PC-3 (cell line): Measurements from ENCODE around the gene SLC8A3. TPM values are rescaled to one million over a fixed set of nuclear protein-coding genes. Genes with fewer than 3 reads are reported as not detected.

ENCODE experiments used
- ATAC-seq: fragments of 200-7000 bp; cut with Tn5 transposase; 2 replicates; pipeline ENCODE4 v1.9.1; 2020; ENCODE audit warnings: mild to moderate bottlenecking, moderate library complexity
- BruUV-seq: library from RNA; stranded (reverse); fragments of 400-500 nt; replicated peaks from 2 replicates; lab custom pipeline; 2021; lab: Mats Ljungman, UMichigan
- CTCF ChIA-PET: fragments of 300-600 bp; sonication (Branson Sonifier 250); formaldehyde crosslinking; loops from one replicate; lab custom pipeline; 2022; ENCODE audit warnings: antibody characterized with exemption; lab: Charles Lee
- POLR2A ChIA-PET: fragments of 300-600 bp; sonication (Branson Sonifier 250); formaldehyde crosslinking; loops from one replicate; lab custom pipeline; 2022; ENCODE audit warnings: antibody characterized with exemption; ENCODE audit not compliant: unreplicated experiment; lab: Charles Lee
- DNase-seq: peaks from one replicate; pipeline ENCODE4 v3.0.0-alpha.2; 2015
- H2AFZ ChIP-seq: fragments of 300-600 bp; sonication (generic); 2 replicates; pipeline ENCODE4 v1.6.0; 2016; ENCODE audit warnings: antibody characterized with exemption, low read length
- H3F3A ChIP-seq: fragments of 300-600 bp; sonication (generic); one replicate; pipeline ENCODE4 v1.6.0; 2017; ENCODE audit warnings: antibody characterized with exemption, low read length, control low read depth, mild to moderate bottlenecking; ENCODE audit not compliant: unreplicated experiment
- H3K27ac ChIP-seq: fragments of 300-600 bp; sonication (generic); 2 replicates; pipeline ENCODE4 v1.5.1; 2016; ENCODE audit warnings: mild to moderate bottlenecking, low read length
- H3K27me3 ChIP-seq: fragments of 300-600 bp; sonication (generic); 2 replicates; pipeline ENCODE4 v1.6.1; 2016; ENCODE audit warnings: low read length, mixed read lengths
- H3K36me3 ChIP-seq: fragments of 300-600 bp; sonication (generic); 2 replicates; pipeline ENCODE4 v1.6.1; 2016; ENCODE audit warnings: low read depth, mixed run types, low read length, mixed read lengths
- H3K4me1 ChIP-seq: fragments of 300-600 bp; sonication (generic); 2 replicates; pipeline ENCODE4 v1.5.1; 2016; ENCODE audit warnings: low read length; ENCODE audit not compliant: insufficient read depth
- H3K4me2 ChIP-seq: fragments of 300-600 bp; sonication (generic); 2 replicates; pipeline ENCODE4 v1.6.0; 2016; ENCODE audit warnings: low read length
- H3K4me3 ChIP-seq: fragments of 300-600 bp; sonication (generic); 2 replicates; pipeline ENCODE4 v1.5.1; 2016; ENCODE audit warnings: mild to moderate bottlenecking, low read length, mixed read lengths
- H3K79me2 ChIP-seq: fragments of 300-600 bp; sonication (generic); 2 replicates; pipeline ENCODE4 v1.6.1; 2017; ENCODE audit warnings: low read length, mixed read lengths
- H3K9ac ChIP-seq: fragments of 300-600 bp; sonication (generic); 2 replicates; pipeline ENCODE4 v1.6.0; 2016; ENCODE audit warnings: mild to moderate bottlenecking, low read length
- H3K9me2 ChIP-seq: fragments of 300-600 bp; sonication (generic); replicated peaks from 2 replicates; pipeline ENCODE4 v1.6.1; 2016; ENCODE audit warnings: mixed run types, low read length, mixed read lengths
- H3K9me3 ChIP-seq: fragments of 300-600 bp; sonication (generic); 2 replicates; pipeline ENCODE4 v1.6.1; 2016; ENCODE audit warnings: low read length, mixed read lengths
- H4K20me1 ChIP-seq: fragments of 300-600 bp; sonication (generic); 2 replicates; pipeline ENCODE4 v1.6.1; 2016; ENCODE audit warnings: low read length, mixed read lengths
- EZH2 ChIP-seq: fragments of 300-600 bp; sonication (generic); IDR thresholded peaks from one replicate; pipeline ENCODE4 v1.6.1; 2017; ENCODE audit warnings: antibody characterized with exemption, mild to moderate bottlenecking, low read length; ENCODE audit not compliant: unreplicated experiment
- EZH2phosphoT487 ChIP-seq: fragments of 300-600 bp; sonication (generic); IDR thresholded peaks from 2 replicates; pipeline ENCODE4 v1.6.1; 2018; ENCODE audit warnings: mild to moderate bottlenecking, antibody characterized with exemption, low read length, borderline replicate concordance
- intact Hi-C: fragments of 100-400 bp; cut with micrococcal nuclease; formaldehyde crosslinking; loops from 2 replicates; pipeline ENCODE4 v1.9.0; 2023
- total RNA-seq: library from RNA; depleted of rRNA; stranded (reverse); fragments of >200 nt; gene quantifications from 2 replicates; pipeline ENCODE4 v1.2.3, GENCODE V29; 2014
- TF ChIP-seq, protein P1 (sequence below): fragments of 300-600 bp; sonication (generic); conservative IDR thresholded peaks from 2 replicates; pipeline ENCODE4 v1.5.1; 2017; ENCODE audit warnings: antibody characterized with exemption, low read depth, mild to moderate bottlenecking, low read length

Gene SLC8A3
- total RNA-seq, 1 experiment from 2014 or later = not detected

DNA sequence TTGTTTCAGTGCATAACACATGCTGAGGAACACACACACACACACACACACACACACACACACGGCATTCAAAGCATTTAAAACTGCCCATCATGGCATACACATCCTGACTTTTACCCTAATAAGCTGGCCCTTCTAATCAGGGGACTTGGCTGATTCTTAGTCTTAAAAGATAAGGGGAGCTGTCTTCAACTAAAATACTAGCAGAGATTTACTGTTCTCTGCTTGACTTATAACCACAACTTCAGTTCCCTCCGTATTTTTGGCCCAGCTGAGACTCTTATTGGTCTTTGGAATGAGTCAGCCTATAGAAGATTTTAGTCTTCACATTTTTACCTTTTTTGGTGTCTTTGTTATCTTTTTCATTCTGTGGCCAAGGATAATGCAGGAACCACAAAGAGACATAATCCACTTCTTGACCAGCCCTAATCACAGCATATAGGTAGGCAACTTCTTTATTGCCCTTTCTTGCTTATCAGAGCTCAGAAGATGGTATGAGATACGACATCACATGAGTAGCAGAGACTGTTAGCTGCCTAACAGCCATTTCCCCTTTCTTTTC is 25.1 kb upstream of the SLC8A3 start:
- H3K27me3 ChIP-seq = peaks cover 40% of the 10 kb centered on the region
- DNase-seq (no peak), ATAC-seq (no peak)
- H3K9ac ChIP-seq = no peak overlapping the region
- intact Hi-C loops = no loop called here
- no peak overlapping the region for H3K4me3 ChIP-seq
- BruUV-seq = no TSS peak
- no peak overlapping the region for H2AFZ ChIP-seq
- H3K27ac ChIP-seq = no peak overlapping the region
- no peaks in the 10 kb centered on the region for H3K9me2 ChIP-seq
- no peaks in the 10 kb centered on the region for H3K9me3 ChIP-seq
- H4K20me1 ChIP-seq = no peaks in the 10 kb centered on the region
- H3K36me3 ChIP-seq = no peaks in the 10 kb centered on the region
- POLR2A ChIA-PET = no interaction called here
- TF ChIP-seq, protein P1, sequence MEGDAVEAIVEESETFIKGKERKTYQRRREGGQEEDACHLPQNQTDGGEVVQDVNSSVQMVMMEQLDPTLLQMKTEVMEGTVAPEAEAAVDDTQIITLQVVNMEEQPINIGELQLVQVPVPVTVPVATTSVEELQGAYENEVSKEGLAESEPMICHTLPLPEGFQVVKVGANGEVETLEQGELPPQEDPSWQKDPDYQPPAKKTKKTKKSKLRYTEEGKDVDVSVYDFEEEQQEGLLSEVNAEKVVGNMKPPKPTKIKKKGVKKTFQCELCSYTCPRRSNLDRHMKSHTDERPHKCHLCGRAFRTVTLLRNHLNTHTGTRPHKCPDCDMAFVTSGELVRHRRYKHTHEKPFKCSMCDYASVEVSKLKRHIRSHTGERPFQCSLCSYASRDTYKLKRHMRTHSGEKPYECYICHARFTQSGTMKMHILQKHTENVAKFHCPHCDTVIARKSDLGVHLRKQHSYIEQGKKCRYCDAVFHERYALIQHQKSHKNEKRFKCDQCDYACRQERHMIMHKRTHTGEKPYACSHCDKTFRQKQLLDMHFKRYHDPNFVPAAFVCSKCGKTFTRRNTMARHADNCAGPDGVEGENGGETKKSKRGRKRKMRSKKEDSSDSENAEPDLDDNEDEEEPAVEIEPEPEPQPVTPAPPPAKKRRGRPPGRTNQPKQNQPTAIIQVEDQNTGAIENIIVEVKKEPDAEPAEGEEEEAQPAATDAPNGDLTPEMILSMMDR = no peak
- TF ChIP-seq EZH2 (no peak), EZH2phosphoT487 (no peak)
- H3K4me1 ChIP-seq = no peaks in the 10 kb centered on the region
- H3K79me2 ChIP-seq = no peaks in the 10 kb centered on the region
- H3K4me2 ChIP-seq = no peak overlapping the region
- H3F3A ChIP-seq = no peaks in the 10 kb centered on the region
- CTCF ChIA-PET = no interaction called here

GRCh38 chr14:70212752-70213151 is 24.0 kb upstream of the SLC8A3 start:
- Histone ChIP-seq H3K4me2 (no peak overlapping the region), H3K79me2 (no peaks in the 10 kb centered on the region), H2AFZ (no peak overlapping the region), H3K4me3 (no peak overlapping the region), H3K4me1 (no peaks in the 10 kb centered on the region), H3K9me3 (no peaks in the 10 kb centered on the region), H3K27ac (no peak overlapping the region), H3K27me3 (peaks cover 32% of the 10 kb centered on the region), H4K20me1 (no peaks in the 10 kb centered on the region), H3K36me3 (no peaks in the 10 kb centered on the region), H3K9ac (no peak overlapping the region), H3K9me2 (no peaks in the 10 kb centered on the region), H3F3A (no peaks in the 10 kb centered on the region)
- intact Hi-C loops = no loop called here
- ChIA-PET CTCF (interaction anchor here (0.7 kb wide), 1 partner anchor 753 kb away, joined by 4 read pairs; no protein-coding TSS in a partner anchor), POLR2A (interaction anchor here (0.6 kb wide), 1 partner anchor 294 kb away, joined by 6 read pairs; no protein-coding TSS in a partner anchor)
- TF ChIP-seq, protein P1 = no peak
- TF ChIP-seq EZH2 = no peak
- ATAC-seq (no peak), DNase-seq (no peak)
- no TSS peak for BruUV-seq

DNA sequence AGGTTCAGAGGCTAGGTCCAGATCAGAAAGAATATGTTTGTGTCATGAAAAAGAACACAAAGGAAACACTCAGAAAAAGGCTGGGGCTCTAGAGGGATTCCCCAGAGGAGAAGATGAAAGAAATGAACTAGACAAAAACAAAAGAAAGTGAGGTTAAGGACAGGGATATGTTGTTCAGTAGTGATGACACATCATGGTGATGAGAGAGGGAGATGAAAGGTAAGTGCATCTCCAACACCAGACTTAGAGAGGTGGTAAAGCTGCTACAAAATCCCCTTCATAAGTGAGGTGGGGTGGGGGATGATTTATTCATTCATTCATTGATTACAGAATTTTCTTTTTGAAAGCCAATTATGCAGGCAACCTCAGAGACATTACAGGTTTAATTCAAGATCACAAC is 19.6 kb upstream of the SLC8A3 start:
- no peaks in the 10 kb centered on the region for H3K36me3 ChIP-seq
- no TSS peak for BruUV-seq

More for the DNA sequence above, 19.6 kb upstream of the SLC8A3 start:
- no peaks in the 10 kb centered on the region for H3K9me2 ChIP-seq
- H4K20me1 ChIP-seq = no peaks in the 10 kb centered on the region
- DNase-seq = no peak
- H3K9ac ChIP-seq = no peak overlapping the region
- H3K4me3 ChIP-seq = no peak overlapping the region
- no peaks in the 10 kb centered on the region for H3K9me3 ChIP-seq
- H3F3A ChIP-seq = no peaks in the 10 kb centered on the region
- no peak overlapping the region for H3K27ac ChIP-seq
- peaks cover 42% of the 10 kb centered on the region for H3K27me3 ChIP-seq
- TF ChIP-seq EZH2 = no peak
- TF ChIP-seq, protein P1 = no peak
- no peak for TF ChIP-seq EZH2phosphoT487
- intact Hi-C loops = no loop called here
- H2AFZ ChIP-seq = no peak overlapping the region
- CTCF ChIA-PET = no interaction called here
- POLR2A ChIA-PET = no interaction called here
- no peaks in the 10 kb centered on the region for H3K79me2 ChIP-seq
- H3K4me2 ChIP-seq = no peak overlapping the region
- ATAC-seq = no peak
- H3K4me1 ChIP-seq = no peaks in the 10 kb centered on the region
